H1 (cell line): ENCODE data around the gene UBE3B.

Experiments
- BACH1 ChIP-seq: IDR thresholded peaks from 2 replicates; pipeline ENCODE4 v1.6.1; 2012; ENCODE audit warnings: low read length, improper control_type of control experiment
- CREB1 ChIP-seq: IDR thresholded peaks from 2 replicates; pipeline ENCODE4 v1.6.1; 2012; ENCODE audit warnings: inconsistent platforms
- GTF2F1 ChIP-seq: IDR thresholded peaks from 2 replicates; pipeline ENCODE4 v1.6.1; 2012; ENCODE audit warnings: low read depth, low read length, improper control_type of control experiment, borderline replicate concordance
- HDAC6 ChIP-seq: IDR thresholded peaks from one replicate; pipeline ENCODE4 v1.7.1; 2012; ENCODE audit warnings: low read depth, mild to moderate bottlenecking, inconsistent platforms, low read length, moderate library complexity
- POLR2A ChIP-seq, 2 experiments: IDR thresholded peaks; 1 replicate in 1 of 2; 2 replicates in 1 of 2; pipeline ENCODE4 v1.6.1; 2011; ENCODE audit warnings: low read depth in 2 of 2, low read length in 2 of 2, mild to moderate bottlenecking in 2 of 2; ENCODE audit errors: control extremely low read depth in 1 of 2
- POLR2AphosphoS5 ChIP-seq: IDR thresholded peaks from 2 replicates; pipeline ENCODE4 v1.6.1; 2011; ENCODE audit warnings: low read depth, low read length
- RAD21 ChIP-seq, 2 experiments: IDR thresholded peaks in 1 of 2; conservative IDR thresholded peaks in 1 of 2; 2 replicates each; pipeline ENCODE4 v1.6.1; 2011; ENCODE audit warnings: low read depth in 2 of 2, low read length in 2 of 2, improper control_type of control experiment in 1 of 2, inconsistent platforms in 1 of 2, mild to moderate bottlenecking in 1 of 2, moderate library complexity in 1 of 2
- SIN3A ChIP-seq, 2 experiments: IDR thresholded peaks in 1 of 2; conservative IDR thresholded peaks in 1 of 2; 2 replicates each; pipeline ENCODE4 v1.6.1; 2011 to 2012; ENCODE audit warnings: low read length in 2 of 2, improper control_type of control experiment in 1 of 2, low read depth in 1 of 2, mild to moderate bottlenecking in 1 of 2
- SRF ChIP-seq: IDR thresholded peaks from 2 replicates; pipeline ENCODE4 v1.6.1; 2011; ENCODE audit warnings: mild to moderate bottlenecking, low read depth, low read length, moderate library complexity
- TAF7 ChIP-seq: optimal IDR thresholded peaks from 2 replicates; pipeline ENCODE3; 2011; ENCODE audit warnings: low read depth, mild to moderate bottlenecking, inconsistent platforms, low read length, moderate library complexity, borderline replicate concordance
- TBP ChIP-seq: IDR thresholded peaks from 2 replicates; pipeline ENCODE4 v1.6.1; 2011; ENCODE audit warnings: low read depth, low read length, improper control_type of control experiment
- TEAD4 ChIP-seq: IDR thresholded peaks from 2 replicates; pipeline ENCODE4 v1.6.1; 2012; ENCODE audit warnings: low read depth, low read length, inconsistent platforms, mixed read lengths
- TF ChIP-seq, protein P1 (sequence below), 3 experiments: IDR thresholded peaks; 1 replicate in 2 of 3; 2 replicates in 1 of 3; pipeline versions ENCODE4 v1.5.1 to v1.6.1; 2011; ENCODE audit warnings: low read length in 3 of 3, mild to moderate bottlenecking in 3 of 3, inconsistent platforms in 2 of 3, low read depth in 1 of 3, moderate library complexity in 1 of 3; ENCODE audit not compliant: insufficient read depth in 1 of 3; ENCODE audit errors: control extremely low read depth in 1 of 3

DNA sequence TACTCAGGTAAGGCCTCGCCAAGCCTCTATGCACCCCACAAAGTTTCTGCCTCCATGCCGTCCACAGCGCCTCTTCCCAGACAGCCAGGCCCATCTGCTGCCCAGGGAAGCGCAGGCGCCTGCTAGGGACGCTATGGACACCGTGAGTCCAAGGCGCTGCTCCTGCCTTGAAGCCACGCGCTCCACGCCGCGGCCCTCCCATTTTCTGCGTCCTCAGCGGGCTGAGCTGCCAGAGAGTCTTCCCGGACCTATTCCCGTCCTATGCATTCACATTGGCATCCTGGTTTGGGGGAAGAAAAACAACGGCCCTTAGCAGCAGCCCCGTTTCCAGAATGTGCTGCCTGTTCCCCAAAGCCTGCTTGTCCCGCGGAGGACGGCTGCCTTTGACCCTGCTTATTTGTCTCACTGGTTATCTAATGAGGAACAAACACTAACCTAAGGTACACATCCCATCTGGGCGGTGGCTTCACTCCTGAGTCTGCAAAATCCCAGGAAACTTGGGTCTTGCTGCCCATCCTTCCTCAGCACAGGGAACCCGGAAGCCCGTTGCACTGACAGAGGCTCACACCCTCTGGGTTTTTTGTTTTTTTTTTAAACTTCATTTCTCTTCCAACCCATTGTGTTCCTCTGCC is 57.9 kb downstream of the UBE3B start:
- TF ChIP-seq, protein P1, sequence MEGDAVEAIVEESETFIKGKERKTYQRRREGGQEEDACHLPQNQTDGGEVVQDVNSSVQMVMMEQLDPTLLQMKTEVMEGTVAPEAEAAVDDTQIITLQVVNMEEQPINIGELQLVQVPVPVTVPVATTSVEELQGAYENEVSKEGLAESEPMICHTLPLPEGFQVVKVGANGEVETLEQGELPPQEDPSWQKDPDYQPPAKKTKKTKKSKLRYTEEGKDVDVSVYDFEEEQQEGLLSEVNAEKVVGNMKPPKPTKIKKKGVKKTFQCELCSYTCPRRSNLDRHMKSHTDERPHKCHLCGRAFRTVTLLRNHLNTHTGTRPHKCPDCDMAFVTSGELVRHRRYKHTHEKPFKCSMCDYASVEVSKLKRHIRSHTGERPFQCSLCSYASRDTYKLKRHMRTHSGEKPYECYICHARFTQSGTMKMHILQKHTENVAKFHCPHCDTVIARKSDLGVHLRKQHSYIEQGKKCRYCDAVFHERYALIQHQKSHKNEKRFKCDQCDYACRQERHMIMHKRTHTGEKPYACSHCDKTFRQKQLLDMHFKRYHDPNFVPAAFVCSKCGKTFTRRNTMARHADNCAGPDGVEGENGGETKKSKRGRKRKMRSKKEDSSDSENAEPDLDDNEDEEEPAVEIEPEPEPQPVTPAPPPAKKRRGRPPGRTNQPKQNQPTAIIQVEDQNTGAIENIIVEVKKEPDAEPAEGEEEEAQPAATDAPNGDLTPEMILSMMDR (IDR thresholded peaks at IDR 0.05; ENCODE audit: control extremely low read depth in 1 of 3, insufficient read depth in 1 of 3, low read depth in 1 of 3, low read length in 3 of 3) = no peak
- TF ChIP-seq GTF2F1 (no peak), HDAC6 (no peak), SRF (no peak), RAD21 (IDR thresholded peaks at IDR 0.05 in 1 of 2, conservative IDR thresholded peaks at IDR 0.05 in 1 of 2; ENCODE audit: low read depth in 2 of 2, low read length in 2 of 2) (no peak), TBP (no peak), SIN3A (conservative IDR thresholded peaks at IDR 0.05 in 1 of 2, IDR thresholded peaks at IDR 0.05 in 1 of 2; ENCODE audit: low read depth in 1 of 2, low read length in 2 of 2) (no peak), POLR2A (IDR thresholded peaks at IDR 0.05; ENCODE audit: control extremely low read depth in 1 of 2, low read depth in 2 of 2, low read length in 2 of 2) (no peak), CREB1 (no peak), TAF7 (no peak), TEAD4 (no peak), BACH1 (no peak), POLR2AphosphoS5 (no peak)
